Neural progenitor cell (in vitro differentiated cells): ENCODE data around the gene FOXL3.

Experiments used
- EZH2 ChIP-seq: fragments of 200-600 bp; sonication (generic); IDR thresholded peaks from 2 replicates; pipeline ENCODE4 v1.6.1; 2017; ENCODE audit warnings: antibody characterized with exemption, mild to moderate bottlenecking, moderate library complexity
- EZH2phosphoT487 ChIP-seq: fragments of 200-600 bp; sonication (generic); IDR thresholded peaks from 2 replicates; pipeline ENCODE4 v1.6.1; 2017; ENCODE audit warnings: antibody characterized with exemption
- TF ChIP-seq, protein P1 (sequence below): fragments of 200-600 bp; sonication (generic); IDR thresholded peaks from 2 replicates; pipeline ENCODE4 v1.5.1; 2017; ENCODE audit warnings: antibody characterized with exemption, mild to moderate bottlenecking

DNA sequence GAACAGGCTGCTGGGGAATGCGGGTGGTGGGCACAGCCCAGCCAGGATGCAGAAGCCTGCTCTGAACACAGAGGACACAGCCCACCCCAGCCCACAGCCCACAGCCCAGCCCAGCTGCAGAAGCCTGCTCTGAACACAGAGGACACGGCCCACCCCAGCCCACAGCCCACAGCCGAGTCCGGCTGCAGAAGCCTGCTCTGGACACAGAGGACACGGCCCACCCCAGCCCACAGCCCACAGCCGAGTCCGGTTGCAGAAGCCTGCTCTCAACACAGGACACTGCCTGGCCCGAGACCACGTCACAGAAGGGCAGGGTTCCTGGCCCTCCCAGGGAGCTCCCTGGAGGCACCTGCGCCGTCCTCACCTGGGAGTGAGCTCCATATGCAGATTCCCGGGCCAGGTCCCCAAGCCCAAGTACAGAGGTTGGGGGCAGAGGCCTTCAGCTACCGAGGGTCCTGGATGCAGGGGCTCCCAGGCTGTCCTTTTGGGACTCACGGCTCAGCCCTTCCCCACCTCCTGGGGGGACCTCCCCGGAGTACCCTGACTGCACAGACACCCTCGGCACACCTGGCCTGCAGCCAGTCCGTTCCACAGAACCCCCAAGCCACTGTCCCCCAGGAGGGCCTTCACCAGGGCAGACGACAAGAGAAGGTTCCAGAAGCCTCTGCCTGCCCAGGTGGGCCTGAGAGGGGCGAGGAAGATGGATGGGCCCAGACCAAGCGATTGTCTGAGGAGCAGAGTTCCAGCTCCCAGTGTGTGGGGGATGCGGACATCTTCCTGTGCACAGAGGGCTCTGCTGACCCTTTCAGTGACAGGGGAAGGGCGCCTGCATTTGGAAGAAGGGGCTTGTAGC lies 23.7 kb upstream of the FOXL3 start:
- TF ChIP-seq, protein P1, sequence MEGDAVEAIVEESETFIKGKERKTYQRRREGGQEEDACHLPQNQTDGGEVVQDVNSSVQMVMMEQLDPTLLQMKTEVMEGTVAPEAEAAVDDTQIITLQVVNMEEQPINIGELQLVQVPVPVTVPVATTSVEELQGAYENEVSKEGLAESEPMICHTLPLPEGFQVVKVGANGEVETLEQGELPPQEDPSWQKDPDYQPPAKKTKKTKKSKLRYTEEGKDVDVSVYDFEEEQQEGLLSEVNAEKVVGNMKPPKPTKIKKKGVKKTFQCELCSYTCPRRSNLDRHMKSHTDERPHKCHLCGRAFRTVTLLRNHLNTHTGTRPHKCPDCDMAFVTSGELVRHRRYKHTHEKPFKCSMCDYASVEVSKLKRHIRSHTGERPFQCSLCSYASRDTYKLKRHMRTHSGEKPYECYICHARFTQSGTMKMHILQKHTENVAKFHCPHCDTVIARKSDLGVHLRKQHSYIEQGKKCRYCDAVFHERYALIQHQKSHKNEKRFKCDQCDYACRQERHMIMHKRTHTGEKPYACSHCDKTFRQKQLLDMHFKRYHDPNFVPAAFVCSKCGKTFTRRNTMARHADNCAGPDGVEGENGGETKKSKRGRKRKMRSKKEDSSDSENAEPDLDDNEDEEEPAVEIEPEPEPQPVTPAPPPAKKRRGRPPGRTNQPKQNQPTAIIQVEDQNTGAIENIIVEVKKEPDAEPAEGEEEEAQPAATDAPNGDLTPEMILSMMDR: no peak
- no peak for TF ChIP-seq EZH2
- no peak for TF ChIP-seq EZH2phosphoT487
